Pancreas (tissue), 10 donors: ENCODE results near the gene QRFPR. TPM values are rescaled to one million over a fixed set of nuclear protein-coding genes. Genes with fewer than 3 reads are reported as not detected.
A peak's percentile ranks its signal among the peaks of the same experiment; 100 is the strongest.

Experiments used
- ATAC-seq, 4 donors: fragments of 200-7000 bp; cut with Tn5 transposase; one replicate each; pipeline versions ENCODE4 v1.8.0 to v1.9.1; 2020; ENCODE audit warnings: mild to moderate bottlenecking in 4 of 4, moderate library complexity in 4 of 4
- DNase-seq, 6 donors: peaks; one replicate each; pipeline ENCODE4 v3.0.0-alpha.2; 2020
- FAIRE-seq: peaks from 2 replicates; lab custom pipeline; 2012; peaks lifted over from hg19 to GRCh38; lab: Jason Lieb, UNC
- H3K27ac ChIP-seq, 4 donors: fragments of 200-600 bp; sonication (generic); 1 replicate in 3 of 4; 2 replicates in 1 of 4; pipeline versions ENCODE4 v1.5.0 to v1.8.0; 2020
- H3K27me3 ChIP-seq, 4 donors: fragments of 200-600 bp; one replicate each; pipeline ENCODE4 v1.8.0; 2021
- H3K36me3 ChIP-seq, 3 donors: fragments of 200-600 bp; sonication (generic) in 1 of 3; one replicate each; pipeline versions ENCODE4 v1.5.0 to v1.8.0; 2020 to 2021
- H3K4me1 ChIP-seq, 3 donors: fragments of 200-600 bp; one replicate each; pipeline ENCODE4 v1.8.0; 2021
- H3K4me3 ChIP-seq, 4 donors: fragments of 200-600 bp; sonication (generic) in 2 of 4; one replicate each; pipeline versions ENCODE4 v1.5.0 to v1.8.0; 2020 to 2021
- H3K9me3 ChIP-seq, 4 donors: fragments of 200-600 bp; one replicate each; pipeline ENCODE4 v1.8.0; 2021
- CTCF ChIP-seq, 4 donors: fragments of 200-600 bp; sonication (generic) in 3 of 4; IDR thresholded peaks; one replicate each; pipeline versions ENCODE4 v1.5.0 to v1.8.0; 2021; ENCODE audit warnings: antibody characterized with exemption in 4 of 4
- WGBS, 2 donors: extraction: QIAGEN DNeasy Blood & Tissue Kit; methylation state at CpG; one replicate each; pipeline ENCODE4 v1.1.7; 2013; 5-methylcytosine and 5-hydroxymethylcytosine counted together
- intact Hi-C, 3 donors: fragments of 100-400 bp; cut with DNase I; formaldehyde crosslinking; loops; one replicate each; pipeline versions ENCODE4 v1.11.1 to v1.14.2; 2022
- polyA plus RNA-seq, 2 donors: library from polyadenylated mRNA; stranded (reverse); fragments of 200-250 nt; gene quantifications; one replicate each; pipeline ENCODE4 v1.2.3, GENCODE V29; 2013
- total RNA-seq, 6 donors: library from RNA; stranded (reverse); fragmentation: NEBNext Ultra II Directional in 4 of 6; extraction: Animal tissue kit (Norgen Biotek cat#: 25700) in 4 of 6; gene quantifications; one replicate each; pipeline versions ENCODE4 v1.2.1 to v1.2.4, GENCODE V29; 2021 to 2023
- donor health status: healthy with polysubstance abuse.
- donor health status: DM: no; HTN: no; CAD: no; lungs with moderate emphysema.
- donor health status: DM: no; HTN: no; CAD: no.
- donor health status: control.
- donor health status: control.
- donor health status: Bipolar disorder and iron deficiency.
- donor health status: DM: yes; HTN: yes; CAD: no.
- donor health status: DM: no; HTN: no; CAD: no.
- donor health status: DM: no; HTN: no; CAD: no.
- donor health status: DM: yes; HTN: yes; CAD: no.

Gene QRFPR
- total and polyA plus RNA-seq, 8 donors, result not detected

GRCh38 chr4:121306931-121307330 lies 73.9 kb downstream of the QRFPR start:
- Histone ChIP-seq H3K27me3 (no peaks in the 10 kb centered on the region), H3K4me1 (peaks cover 0 to 6% (median 0%) of the 10 kb centered on the region in 3 donors), H3K9me3 (no peaks in the 10 kb centered on the region), H3K27ac (no peak overlapping the region), H3K36me3 (no peaks in the 10 kb centered on the region), H3K4me3 (no peak overlapping the region)
- intact Hi-C loops, result no loop called here
- FAIRE-seq (no peak), DNase-seq (no peak), ATAC-seq (no peak)
- no peak for TF ChIP-seq CTCF (IDR thresholded peaks at IDR 0.05)
- WGBS, 2 donors, result 81 to 90% methylated on average over 1 of the region's 1 CpG

GRCh38 chr4:121304893-121305292 lies 75.9 kb downstream of the QRFPR start:
- FAIRE-seq (no peak), ATAC-seq (peak in 1 of 4 donors; percentile 25), DNase-seq (no peak)
- Histone ChIP-seq H3K9me3 (no peaks in the 10 kb centered on the region), H3K27ac (no peak overlapping the region), H3K4me3 (no peak overlapping the region), H3K4me1 (peaks cover 0 to 6% (median 0%) of the 10 kb centered on the region in 3 donors), H3K27me3 (no peaks in the 10 kb centered on the region), H3K36me3 (no peaks in the 10 kb centered on the region)
- intact Hi-C loops, result no loop called here
- TF ChIP-seq CTCF (IDR thresholded peaks at IDR 0.05), result no peak
- WGBS, 2 donors, result 22 to 29% methylated on average over 1 of the region's 1 CpG

- H3K4me3 ChIP-seq, result no peak overlapping the region
- TF ChIP-seq CTCF (IDR thresholded peaks at IDR 0.05), result no peak
- no peaks in the 10 kb centered on the region for H3K36me3 ChIP-seq
- intact Hi-C loops, result no loop called here
- no peak for FAIRE-seq
- 42 to 52% methylated on average over 3 of the region's 3 CpGs for WGBS, 2 donors
- H3K27ac ChIP-seq, result no peak overlapping the region
- no peak for DNase-seq
- H3K4me1 ChIP-seq, result peaks cover 0 to under 1% (median 0%) of the 10 kb centered on the region in 3 donors
- ATAC-seq, result no peak
- H3K9me3 ChIP-seq, result no peaks in the 10 kb centered on the region
- no peaks in the 10 kb centered on the region for H3K27me3 ChIP-seq
Measured at GRCh38 chr4:121299367-121299766, 81.5 kb downstream of the QRFPR start.

DNA sequence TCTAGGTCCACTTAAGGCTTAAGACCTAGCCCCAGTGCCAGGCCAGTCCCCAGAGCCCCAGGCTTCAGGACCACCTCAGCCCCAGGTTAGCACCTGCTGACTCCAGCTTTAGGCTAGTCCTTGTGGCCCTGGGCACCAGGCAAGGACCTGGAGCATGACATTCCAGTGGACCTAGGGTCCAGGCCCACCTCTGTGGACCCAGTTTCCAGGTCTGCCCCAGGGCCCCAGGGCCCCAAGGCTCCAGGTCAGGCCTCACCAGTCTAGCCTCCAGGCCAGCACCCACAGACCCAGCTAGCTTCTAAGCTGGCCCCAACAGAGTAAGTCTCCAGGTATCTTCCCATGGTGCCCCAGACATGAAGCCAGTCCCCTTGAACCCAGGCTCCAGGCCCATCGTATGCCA lies 97.5 kb downstream of the QRFPR start:
- peak in 1 of 6 donors; percentile 52 for DNase-seq
- no peak for FAIRE-seq
- no peaks in the 10 kb centered on the region for H3K36me3 ChIP-seq
- no peaks in the 10 kb centered on the region for H3K9me3 ChIP-seq
- no peak overlapping the region for H3K27ac ChIP-seq
- intact Hi-C loops, result no loop called here
- H3K27me3 ChIP-seq, result no peaks in the 10 kb centered on the region
- ATAC-seq, result no peak
- no peak for TF ChIP-seq CTCF (IDR thresholded peaks at IDR 0.05)
- WGBS, 2 donors, result 75 to 82% methylated on average over 1 of the region's 1 CpG
- H3K4me1 ChIP-seq, result no peaks in the 10 kb centered on the region
- H3K4me3 ChIP-seq, result no peak overlapping the region

GRCh38 chr4:121280425-121280824 lies 100.4 kb downstream of the QRFPR start:
- H3K27ac ChIP-seq, result no peak overlapping the region
- ATAC-seq, result no peak
- WGBS, 2 donors, result 35 to 39% methylated on average over 1 of the region's 1 CpG
- FAIRE-seq, result no peak
- H3K4me3 ChIP-seq, result no peak overlapping the region
- no peak for DNase-seq
- no peaks in the 10 kb centered on the region for H3K4me1 ChIP-seq
- TF ChIP-seq CTCF (IDR thresholded peaks at IDR 0.05), result no peak
- H3K36me3 ChIP-seq, result no peaks in the 10 kb centered on the region
- intact Hi-C loops, result no loop called here
- no peaks in the 10 kb centered on the region for H3K9me3 ChIP-seq
- H3K27me3 ChIP-seq, result no peaks in the 10 kb centered on the region
